NT2/D1 (cell line): ENCODE measurements around the gene NSMCE1.

Experiments
- DNase-seq: peaks from one replicate; pipeline ENCODE4 v3.0.0-alpha.2; 2011; ENCODE audit warnings: low read depth, low spot score
- H3K27me3 ChIP-seq: 2 replicates; pipeline ENCODE4 v1.6.0; 2011; ENCODE audit warnings: mild to moderate bottlenecking; ENCODE audit not compliant: insufficient read length, insufficient read depth
- H3K36me3 ChIP-seq: 2 replicates; pipeline ENCODE4 v1.6.1; 2011; ENCODE audit warnings: mild to moderate bottlenecking, low read length, mixed read lengths; ENCODE audit not compliant: insufficient read depth, insufficient read length
- H3K4me1 ChIP-seq: 2 replicates; pipeline ENCODE4 v1.5.1; 2011; ENCODE audit not compliant: insufficient read depth, insufficient read length
- H3K4me3 ChIP-seq: 2 replicates; pipeline ENCODE4 v1.5.1; 2011; ENCODE audit warnings: low read depth; ENCODE audit not compliant: insufficient read length
- H3K9ac ChIP-seq: 2 replicates; pipeline ENCODE4 v1.6.0; 2011; ENCODE audit warnings: low read depth; ENCODE audit not compliant: insufficient read length
- H3K9me3 ChIP-seq: 2 replicates; pipeline ENCODE4 v1.5.1; 2011; ENCODE audit warnings: mild to moderate bottlenecking, low read length; ENCODE audit not compliant: insufficient read depth
- SUZ12 ChIP-seq: IDR thresholded peaks from 2 replicates; pipeline ENCODE4 v1.6.1; 2011; ENCODE audit not compliant: insufficient read length, insufficient read depth; ENCODE audit errors: extremely low read depth
- YY1 ChIP-seq: IDR thresholded peaks from 2 replicates; pipeline ENCODE4 v1.6.1; 2011; ENCODE audit not compliant: insufficient read length, insufficient read depth
- ZNF274 ChIP-seq: IDR thresholded peaks from 2 replicates; pipeline ENCODE4 v1.6.1; 2011; ENCODE audit warnings: mild to moderate bottlenecking, low read depth, low read length

Gene NSMCE1

DNA sequence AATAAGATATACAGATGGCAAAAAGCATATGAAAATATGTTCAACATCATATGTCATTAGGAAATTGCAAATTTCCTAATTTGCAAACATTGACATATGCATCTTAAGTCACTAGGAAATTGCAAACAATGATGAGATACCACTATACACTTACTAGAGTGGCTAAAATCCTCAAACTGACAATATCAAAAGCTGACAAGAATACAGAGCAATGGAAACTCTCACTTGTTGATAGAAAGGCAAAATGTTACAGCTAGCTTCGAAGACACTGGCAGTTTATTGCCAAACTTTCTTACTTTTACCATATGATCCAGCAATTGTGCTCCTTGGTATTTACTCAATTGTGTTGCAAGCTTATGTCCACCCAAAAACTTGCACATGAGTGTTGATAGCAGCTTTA, 40.2 kb upstream of the NSMCE1 start:
- no peak for DNase-seq
- Histone ChIP-seq H3K9me3 (no peaks in the 10 kb centered on the region), H3K36me3 (no peaks in the 10 kb centered on the region), H3K4me3 (no peak overlapping the region), H3K4me1 (peaks cover 7% of the 10 kb centered on the region), H3K27me3 (peaks cover 4% of the 10 kb centered on the region), H3K9ac (no peak overlapping the region)
- TF ChIP-seq YY1 (no peak), SUZ12 (no peak), ZNF274 (no peak)

DNA sequence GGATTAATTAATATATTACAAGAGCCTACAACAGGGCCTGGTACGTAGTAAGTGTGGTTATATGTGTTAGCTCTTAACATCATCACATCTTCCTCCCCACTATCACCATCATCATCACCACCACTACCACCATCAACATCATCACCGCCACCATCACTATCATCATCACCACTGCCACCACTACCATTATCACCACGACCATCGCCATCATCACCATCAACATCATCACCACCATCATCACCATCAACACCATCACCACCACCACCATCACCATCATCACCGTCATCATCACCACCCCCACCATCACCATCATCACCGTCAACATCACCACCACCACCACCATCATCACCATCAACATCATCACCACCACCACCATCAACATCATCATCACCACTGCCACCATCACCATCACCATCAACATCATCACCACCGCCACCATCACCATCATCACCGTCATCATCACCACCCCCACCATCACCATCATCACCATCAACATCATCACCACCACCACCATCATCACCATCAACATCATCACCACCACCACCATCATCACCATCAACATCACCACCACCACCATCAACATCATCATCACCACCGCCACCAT, 37.4 kb upstream of the NSMCE1 start:
- no peak for DNase-seq
- Histone ChIP-seq H3K9me3 (no peaks in the 10 kb centered on the region), H3K36me3 (no peaks in the 10 kb centered on the region), H3K4me1 (no peaks in the 10 kb centered on the region), H3K4me3 (no peak overlapping the region), H3K9ac (no peak overlapping the region), H3K27me3 (no peaks in the 10 kb centered on the region)
- TF ChIP-seq ZNF274, result no peak
- no peak for TF ChIP-seq YY1
- no peak for TF ChIP-seq SUZ12

DNA sequence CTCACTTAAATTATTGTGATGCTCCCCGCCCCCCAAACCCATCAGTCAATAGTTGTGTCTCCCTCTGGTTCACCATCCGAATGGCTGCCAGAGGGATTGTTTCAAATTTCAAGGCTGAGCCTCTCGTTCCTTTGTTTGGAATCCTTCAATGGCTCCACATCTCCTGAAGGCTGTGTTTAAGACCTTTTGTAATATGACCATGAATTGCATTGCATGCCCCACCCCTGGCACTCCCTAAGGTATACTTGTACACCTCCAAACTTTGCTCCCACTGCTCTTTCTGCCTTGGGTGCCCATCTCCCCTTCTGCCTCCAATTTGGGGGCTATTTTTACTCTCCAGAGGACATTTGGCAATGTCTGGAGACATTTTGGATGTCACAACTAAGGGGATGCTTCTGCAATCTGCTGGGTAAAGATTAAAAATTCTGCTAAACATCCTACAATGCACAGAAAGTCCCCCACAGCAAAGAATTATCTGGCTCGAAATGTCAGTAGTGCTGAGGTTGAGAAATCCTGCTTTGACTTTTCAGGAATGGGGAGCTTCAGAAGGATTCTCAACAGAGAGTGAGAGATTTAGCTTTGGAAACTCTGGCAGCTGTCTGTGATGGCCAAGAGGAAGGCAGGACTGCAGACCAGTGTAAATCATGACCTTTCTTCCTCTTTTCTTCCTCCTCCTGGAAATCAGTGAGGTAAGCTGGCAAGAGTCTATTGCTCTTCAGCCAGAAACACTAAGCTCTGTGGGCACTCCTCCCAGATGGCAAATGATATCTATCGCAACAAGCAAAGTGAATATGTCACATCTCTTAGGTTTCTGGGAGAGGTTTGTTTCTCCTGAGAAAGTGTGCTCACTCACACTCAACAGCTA, 36.5 kb upstream of the NSMCE1 start:
- TF ChIP-seq ZNF274 (no peak), YY1 (no peak), SUZ12 (no peak)
- Histone ChIP-seq H3K27me3 (no peaks in the 10 kb centered on the region), H3K9me3 (no peaks in the 10 kb centered on the region), H3K4me1 (no peaks in the 10 kb centered on the region), H3K4me3 (no peak overlapping the region), H3K36me3 (no peaks in the 10 kb centered on the region), H3K9ac (no peak overlapping the region)
- DNase-seq, result no peak

DNA sequence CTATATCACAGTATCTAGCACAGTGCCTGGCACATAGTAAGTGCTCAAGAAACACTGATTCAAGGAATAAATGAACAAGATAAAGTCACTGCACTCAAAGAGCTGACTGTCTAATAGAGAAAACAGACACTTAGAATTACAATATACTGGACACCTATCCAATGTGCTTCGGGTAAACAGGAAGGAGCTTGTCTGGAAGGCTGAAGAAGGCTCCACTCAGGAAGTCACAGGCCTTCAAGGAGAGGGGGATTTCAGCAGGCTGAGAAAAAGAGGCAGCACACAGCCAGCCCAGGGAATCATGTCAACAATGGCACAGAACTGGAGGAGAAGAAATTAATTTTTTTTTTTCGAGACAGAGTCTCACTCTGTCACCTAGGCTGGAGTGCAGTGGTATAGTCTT, 35.5 kb upstream of the NSMCE1 start:
- Histone ChIP-seq H3K9ac (no peak overlapping the region), H3K4me1 (no peaks in the 10 kb centered on the region), H3K36me3 (no peaks in the 10 kb centered on the region), H3K27me3 (no peaks in the 10 kb centered on the region), H3K4me3 (no peak overlapping the region), H3K9me3 (no peaks in the 10 kb centered on the region)
- TF ChIP-seq SUZ12 (no peak), ZNF274 (no peak), YY1 (no peak)
- no peak for DNase-seq

DNA sequence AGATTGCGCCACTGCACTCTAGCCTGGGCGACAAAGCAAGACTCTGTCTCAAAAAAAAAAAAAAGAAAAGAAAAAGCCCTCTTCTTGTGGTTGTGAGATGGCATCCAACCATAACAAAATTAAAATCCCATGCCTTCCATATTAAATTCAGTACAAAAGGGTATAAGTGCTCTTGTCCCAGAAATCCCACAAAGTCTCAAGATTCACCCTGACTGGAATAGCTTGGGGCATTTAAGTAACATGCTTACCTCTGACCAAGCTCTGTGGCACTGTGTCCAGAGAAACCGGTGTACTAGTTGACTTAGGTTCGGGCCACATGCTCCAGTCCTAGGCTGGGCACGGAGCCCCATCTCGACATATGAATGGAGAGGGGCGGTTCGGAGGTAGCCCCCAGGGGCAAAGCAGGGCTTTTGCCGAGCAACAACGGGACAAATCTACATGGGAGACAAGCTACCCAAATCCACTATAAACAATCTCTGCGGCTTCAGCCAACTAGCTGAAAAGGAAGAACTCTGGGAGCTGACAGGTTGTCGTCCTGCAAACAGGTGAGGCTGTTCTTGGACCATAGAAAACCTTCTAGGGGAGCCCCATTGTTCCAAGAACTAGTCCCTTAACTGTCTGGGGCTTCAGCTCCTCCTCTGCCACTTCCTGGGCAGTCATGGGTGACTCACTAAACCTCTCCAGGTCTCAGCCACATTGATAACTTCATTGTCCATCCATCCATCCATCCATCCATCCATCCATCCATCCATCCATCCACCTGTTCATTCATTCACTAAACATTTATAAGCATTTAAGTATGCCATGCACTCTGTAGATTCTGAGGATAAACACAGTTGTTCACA, 34.9 kb upstream of the NSMCE1 start:
- Histone ChIP-seq H3K4me1 (no peaks in the 10 kb centered on the region), H3K27me3 (no peaks in the 10 kb centered on the region), H3K4me3 (no peak overlapping the region), H3K36me3 (no peaks in the 10 kb centered on the region), H3K9ac (no peak overlapping the region), H3K9me3 (no peaks in the 10 kb centered on the region)
- no peak for TF ChIP-seq ZNF274
- no peak for TF ChIP-seq SUZ12
- TF ChIP-seq YY1, result no peak
- DNase-seq, result no peak

DNA sequence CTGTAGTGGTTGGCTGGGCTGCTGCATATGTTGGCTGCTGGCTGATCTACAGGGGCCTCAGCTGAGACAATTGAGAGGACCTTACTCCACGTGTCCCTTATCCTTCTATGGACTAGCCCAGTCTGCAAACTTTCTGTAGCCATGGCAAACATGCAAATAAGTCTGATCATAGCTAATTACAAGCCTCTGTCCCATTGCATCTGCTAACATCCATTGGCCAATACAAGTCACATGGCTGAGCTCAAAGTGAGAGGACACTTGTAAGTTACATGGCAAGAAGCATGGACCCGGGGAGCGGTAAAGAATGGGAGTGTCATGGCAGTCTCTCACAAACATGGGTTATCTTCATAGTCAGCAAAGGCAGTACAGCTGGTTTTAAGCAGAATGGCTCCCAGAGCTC, 33.6 kb upstream of the NSMCE1 start:
- Histone ChIP-seq H3K9me3 (no peaks in the 10 kb centered on the region), H3K27me3 (no peaks in the 10 kb centered on the region), H3K4me3 (no peak overlapping the region), H3K4me1 (no peaks in the 10 kb centered on the region), H3K9ac (no peak overlapping the region), H3K36me3 (no peaks in the 10 kb centered on the region)
- no peak for TF ChIP-seq YY1
- TF ChIP-seq ZNF274, result no peak
- TF ChIP-seq SUZ12, result no peak
- DNase-seq, result no peak

DNA sequence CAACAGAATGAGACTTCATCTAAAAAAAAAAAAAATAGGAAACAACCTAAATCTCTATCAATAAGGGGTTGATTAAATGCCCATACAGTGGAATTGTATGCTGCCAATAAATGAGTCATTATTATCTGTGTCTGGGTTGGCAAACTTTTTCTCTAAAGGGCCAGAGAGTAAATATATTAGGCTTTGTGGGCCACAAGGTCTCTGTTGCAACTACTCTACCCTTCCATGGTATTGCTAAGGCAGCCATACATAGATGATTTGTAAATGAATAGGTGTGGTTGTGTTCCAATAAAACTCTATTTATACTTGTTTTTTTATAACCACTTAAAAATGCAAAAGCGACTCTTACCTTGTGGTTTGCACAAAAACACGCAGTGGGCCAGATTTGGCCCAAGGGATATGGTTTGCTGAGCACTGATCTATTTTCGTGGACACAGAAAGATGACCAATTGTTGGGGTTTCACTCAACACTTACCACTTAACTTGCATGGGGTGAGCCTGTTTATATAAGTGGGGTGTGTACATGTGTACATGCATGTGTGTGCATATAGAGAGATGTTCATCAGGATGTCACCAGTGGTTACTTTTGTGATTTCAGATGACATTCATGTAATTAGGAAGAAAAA, 32.8 kb upstream of the NSMCE1 start:
- no peaks in the 10 kb centered on the region for H3K27me3 ChIP-seq
- H3K9me3 ChIP-seq, result no peaks in the 10 kb centered on the region
- no peak for DNase-seq
- no peaks in the 10 kb centered on the region for H3K36me3 ChIP-seq
- H3K4me3 ChIP-seq, result no peak overlapping the region
- H3K4me1 ChIP-seq, result no peaks in the 10 kb centered on the region
- H3K9ac ChIP-seq, result no peak overlapping the region
- TF ChIP-seq ZNF274 (no peak), SUZ12 (no peak), YY1 (no peak)
